BJ (cell line): ENCODE data around the gene MPZ. TPM values are rescaled to one million over a fixed set of nuclear protein-coding genes. Genes with fewer than 3 reads are reported as not detected.

Experiments used
- CTCF ChIA-PET: fragments of 350-600 bp; formaldehyde crosslinking; extraction: SDS; loops from one replicate; lab custom pipeline; 2021; ENCODE audit warnings: antibody characterized with exemption, inconsistent platforms; lab: Yijun Ruan, JAX
- POLR2A ChIA-PET: fragments of 300-600 bp; sonication (Branson Sonifier 250); formaldehyde crosslinking; extraction: SDS; loops from one replicate; lab custom pipeline; 2021; ENCODE audit warnings: antibody characterized with exemption; lab: Charles Lee
- DNase-seq: peaks from one replicate; pipeline ENCODE4 v3.0.0-alpha.2; 2011; ENCODE audit warnings: low read depth
- H3K27me3 ChIP-seq: 2 replicates; pipeline ENCODE4 v1.6.0; 2011; ENCODE audit warnings: low read length; ENCODE audit not compliant: control insufficient read depth, insufficient read depth
- H3K36me3 ChIP-seq: 2 replicates; pipeline ENCODE4 v1.5.1; 2011; ENCODE audit warnings: low read length; ENCODE audit not compliant: control insufficient read depth, insufficient read depth
- H3K4me3 ChIP-seq: 2 replicates; pipeline ENCODE4 v1.5.1; 2011; ENCODE audit warnings: low read depth, mild to moderate bottlenecking, control low read depth, low read length
- polyA plus RNA-seq: library from polyadenylated mRNA; depleted of rRNA; stranded (reverse); fragments of >200 nt; gene quantifications from 2 replicates; pipeline ENCODE4 v1.2.3, GENCODE V29; 2011
- TF ChIP-seq, protein P1 (sequence below): IDR thresholded peaks from 2 replicates; pipeline ENCODE4 v1.5.1; 2011; ENCODE audit warnings: low read depth, mild to moderate bottlenecking, control low read depth, inconsistent platforms, low read length, moderate library complexity; ENCODE audit not compliant: insufficient read depth

Gene MPZ
- polyA plus RNA-seq, 1 experiment, result 0.69 TPM

DNA sequence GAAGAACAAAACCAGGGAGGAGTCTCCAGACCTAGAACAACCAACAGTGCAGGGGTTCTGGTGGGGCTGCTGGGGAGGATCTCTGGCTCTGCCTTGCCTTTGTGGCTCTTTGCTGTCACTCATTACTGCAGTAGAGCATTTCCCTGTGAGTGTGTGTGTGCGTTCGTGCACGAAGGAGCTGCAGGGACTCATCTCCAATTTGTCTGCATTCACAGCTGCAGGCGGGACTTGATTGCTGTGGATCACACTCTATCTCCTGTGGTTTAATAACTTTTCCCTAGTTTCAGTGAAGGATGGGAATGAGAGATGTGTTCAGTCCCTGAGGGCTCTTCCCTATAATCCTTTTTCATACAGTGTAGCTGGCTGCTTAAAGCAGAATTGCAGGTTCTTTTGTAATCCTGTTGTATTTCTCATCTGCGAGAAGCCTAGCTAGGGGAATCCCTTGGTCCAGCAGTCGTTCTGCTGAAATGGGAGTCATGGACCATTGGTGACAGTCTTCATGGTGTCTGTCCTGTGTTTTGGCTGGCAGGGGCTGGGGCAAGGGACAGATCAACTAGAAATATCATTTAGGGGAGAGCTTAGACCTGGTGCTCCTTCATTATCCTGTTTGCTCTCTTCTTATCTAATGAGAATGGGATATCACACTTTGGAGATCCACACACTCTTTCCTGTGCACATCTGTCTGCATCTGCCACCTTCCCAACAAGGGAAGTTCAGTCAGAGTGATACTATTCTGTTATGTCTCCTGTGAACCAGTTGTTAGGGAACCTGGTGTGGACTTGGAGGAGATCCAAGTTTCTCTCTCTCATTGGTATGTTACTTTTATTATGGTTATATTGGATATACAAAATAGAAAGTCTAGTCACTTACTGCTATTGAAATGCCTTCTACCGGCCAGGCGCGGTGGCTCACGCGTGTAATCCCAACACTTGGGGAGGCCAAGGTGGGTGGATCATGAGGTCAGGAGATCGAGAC lies 48.2 kb downstream of the MPZ start:
- Histone ChIP-seq H3K27me3 (peaks cover 32% of the 10 kb centered on the region), H3K36me3 (no peaks in the 10 kb centered on the region), H3K4me3 (no peak overlapping the region)
- ChIA-PET CTCF (interaction anchor here (1.2 to 2.7 kb wide), 4 partner anchors 23 to 36 kb away, joined by 3 to 13 read pairs (median 4); partner anchors contain the start of gene TOMM40L), POLR2A (no interaction called here)
- TF ChIP-seq, protein P1, sequence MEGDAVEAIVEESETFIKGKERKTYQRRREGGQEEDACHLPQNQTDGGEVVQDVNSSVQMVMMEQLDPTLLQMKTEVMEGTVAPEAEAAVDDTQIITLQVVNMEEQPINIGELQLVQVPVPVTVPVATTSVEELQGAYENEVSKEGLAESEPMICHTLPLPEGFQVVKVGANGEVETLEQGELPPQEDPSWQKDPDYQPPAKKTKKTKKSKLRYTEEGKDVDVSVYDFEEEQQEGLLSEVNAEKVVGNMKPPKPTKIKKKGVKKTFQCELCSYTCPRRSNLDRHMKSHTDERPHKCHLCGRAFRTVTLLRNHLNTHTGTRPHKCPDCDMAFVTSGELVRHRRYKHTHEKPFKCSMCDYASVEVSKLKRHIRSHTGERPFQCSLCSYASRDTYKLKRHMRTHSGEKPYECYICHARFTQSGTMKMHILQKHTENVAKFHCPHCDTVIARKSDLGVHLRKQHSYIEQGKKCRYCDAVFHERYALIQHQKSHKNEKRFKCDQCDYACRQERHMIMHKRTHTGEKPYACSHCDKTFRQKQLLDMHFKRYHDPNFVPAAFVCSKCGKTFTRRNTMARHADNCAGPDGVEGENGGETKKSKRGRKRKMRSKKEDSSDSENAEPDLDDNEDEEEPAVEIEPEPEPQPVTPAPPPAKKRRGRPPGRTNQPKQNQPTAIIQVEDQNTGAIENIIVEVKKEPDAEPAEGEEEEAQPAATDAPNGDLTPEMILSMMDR, result no peak
- no peak for DNase-seq

GRCh38 chr1:161260376-161261260 lies 49.1 kb downstream of the MPZ start:
- ChIA-PET CTCF (interaction anchor here (1.2 to 2.7 kb wide), 4 partner anchors 24 to 35 kb away, joined by 3 to 13 read pairs (median 4); partner anchors contain the start of gene TOMM40L), POLR2A (no interaction called here)

DNA sequence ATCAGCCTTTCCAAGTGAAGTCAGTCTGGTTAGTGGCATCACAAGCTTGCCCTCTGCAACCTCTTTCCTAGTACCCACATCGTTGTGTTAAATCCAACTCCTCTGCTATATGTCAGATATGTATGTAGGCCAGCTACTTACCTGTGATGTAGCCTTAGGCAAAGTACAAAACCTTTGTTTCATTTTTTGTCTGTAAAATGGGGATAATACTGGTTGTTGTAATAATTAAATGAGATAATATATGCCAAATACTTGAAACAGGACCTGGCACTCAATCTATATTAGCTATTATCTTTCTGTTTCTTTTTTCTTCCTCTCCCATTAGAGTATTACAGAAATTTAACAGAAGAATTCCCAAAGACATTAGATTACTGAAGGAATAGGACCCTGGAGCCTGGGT lies 50.0 kb downstream of the MPZ start:
- POLR2A ChIA-PET, result no interaction called here
- TF ChIP-seq, protein P1, result no peak
- DNase-seq, result no peak
- Histone ChIP-seq H3K36me3 (no peaks in the 10 kb centered on the region), H3K27me3 (peaks cover 32% of the 10 kb centered on the region), H3K4me3 (no peak overlapping the region)
- CTCF ChIA-PET, result interaction anchor here (2.3 to 2.7 kb wide), 2 partner anchors 25 to 32 kb away, joined by 4 to 13 read pairs; no protein-coding TSS in a partner anchor

More at GRCh38 chr1:161260376-161261260, 49.1 kb downstream of the MPZ start:
- H3K36me3 ChIP-seq, result no peaks in the 10 kb centered on the region
- no peak overlapping the region for H3K4me3 ChIP-seq
- DNase-seq, result no peak
- TF ChIP-seq, protein P1, result no peak
- H3K27me3 ChIP-seq, result peaks cover 32% of the 10 kb centered on the region

DNA sequence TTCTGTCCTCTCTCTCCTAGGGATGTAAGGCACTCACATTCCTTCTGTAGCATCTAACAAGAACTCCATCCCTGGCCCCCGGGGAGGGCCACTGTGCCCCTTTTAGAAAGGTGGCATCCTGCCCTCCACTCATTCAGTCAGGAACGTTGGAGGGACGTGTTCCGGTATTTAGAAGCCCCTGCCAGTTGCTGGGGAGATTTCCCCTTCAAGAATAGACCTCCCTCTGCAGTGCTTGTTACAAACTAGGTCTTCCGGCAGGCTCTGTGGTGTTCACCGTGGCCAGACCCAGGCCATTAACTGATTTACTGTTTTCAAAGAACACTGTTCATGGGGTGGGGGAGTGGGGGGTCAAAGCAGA lies 50.4 kb downstream of the MPZ start:
- no peaks in the 10 kb centered on the region for H3K36me3 ChIP-seq
- no peak overlapping the region for H3K4me3 ChIP-seq
- CTCF ChIA-PET, result interaction anchor here (2.3 to 2.7 kb wide), 2 partner anchors 25 to 32 kb away, joined by 4 to 13 read pairs; no protein-coding TSS in a partner anchor
- no peak for DNase-seq
- TF ChIP-seq, protein P1, result no peak
- POLR2A ChIA-PET, result no interaction called here
- H3K27me3 ChIP-seq, result peaks cover 32% of the 10 kb centered on the region
